UCSD-AML1 (cell line): ENCODE measurements around the gene HIRA.
"Not testable (repeated sequence)": the region's sequence is repeated elsewhere in the genome, so short reads cannot be mapped to it uniquely, and the experiment has no call there.

Source experiments
- DNase-seq: peaks from one replicate; lab custom pipeline; 2025; ENCODE audit not compliant: unreplicated experiment; lab: John Stamatoyannopoulos, UW

HIRA gene

DNA sequence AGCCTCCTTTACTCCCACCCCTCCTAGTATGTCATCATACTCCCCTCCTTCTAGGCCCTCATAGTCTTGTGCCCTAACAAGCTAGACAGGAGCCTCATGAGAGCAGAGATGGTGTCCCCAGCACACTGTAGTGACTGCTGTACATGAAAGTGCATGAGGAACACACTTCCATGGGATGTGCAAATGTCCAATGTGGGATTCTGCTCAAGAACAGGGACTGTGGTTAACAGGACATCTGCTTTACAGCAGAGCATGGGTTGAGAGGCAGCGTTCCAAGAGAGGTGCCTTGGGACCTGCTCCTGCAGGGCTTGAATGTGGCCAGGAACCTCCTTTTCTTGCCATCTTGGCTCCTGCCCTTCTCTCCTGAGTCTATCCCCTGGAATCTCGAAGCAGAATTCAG is 45.3 kb downstream of the HIRA start:
- DNase-seq = no peak

DNA sequence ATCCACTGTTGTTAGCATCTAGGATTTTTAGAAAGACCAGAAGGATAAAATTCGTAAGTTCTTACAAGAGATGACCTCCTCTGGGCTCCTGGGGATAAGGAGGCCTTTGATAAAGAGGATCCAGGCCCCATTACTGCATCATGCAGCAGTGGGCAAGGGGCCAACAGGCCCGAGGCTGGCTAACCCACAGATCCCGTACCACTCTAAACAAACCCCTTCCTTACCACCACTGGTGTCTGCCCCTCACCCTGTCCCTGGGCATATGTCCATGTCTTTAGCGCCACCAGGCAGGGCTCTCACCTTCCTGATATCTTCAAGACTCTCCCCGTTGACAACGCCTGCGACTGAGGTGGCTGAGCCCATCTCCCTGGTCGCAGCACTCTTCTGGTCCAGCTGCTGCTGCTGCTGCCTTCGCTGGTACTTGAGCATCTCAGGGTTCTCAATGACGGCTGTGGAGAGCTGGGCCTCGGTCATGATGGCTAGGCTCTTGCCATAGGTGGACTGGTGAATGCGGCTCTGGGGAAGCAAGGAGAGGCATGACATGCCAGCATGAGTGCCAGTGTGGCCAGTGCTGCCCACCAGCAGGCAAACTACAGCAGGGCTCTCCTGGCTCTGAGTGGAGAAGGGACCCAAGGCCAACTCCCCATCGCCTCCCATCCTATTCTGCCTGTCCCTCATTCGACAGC is 46.2 kb downstream of the HIRA start:
- DNase-seq = no peak

DNA sequence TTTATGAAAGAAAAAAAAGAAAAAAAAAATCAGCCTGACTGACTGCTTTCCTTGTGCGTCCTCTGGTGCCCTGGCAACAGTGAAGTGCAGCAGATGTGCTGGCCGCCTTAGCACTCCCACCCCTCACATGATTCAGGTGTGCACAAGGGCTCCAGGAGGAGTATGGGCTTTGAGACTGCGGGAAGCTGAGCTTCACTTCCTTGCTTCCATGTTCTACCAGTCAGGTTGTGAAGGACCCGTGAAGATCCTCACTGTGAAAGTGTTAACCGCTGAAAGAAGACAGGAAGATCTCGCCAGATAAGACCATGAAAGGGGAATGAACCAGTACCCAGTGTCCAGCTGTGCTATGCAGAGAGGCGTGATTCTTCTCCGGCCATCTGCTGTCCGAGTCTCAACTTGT is 48.2 kb downstream of the HIRA start:
- no peak for DNase-seq

DNA sequence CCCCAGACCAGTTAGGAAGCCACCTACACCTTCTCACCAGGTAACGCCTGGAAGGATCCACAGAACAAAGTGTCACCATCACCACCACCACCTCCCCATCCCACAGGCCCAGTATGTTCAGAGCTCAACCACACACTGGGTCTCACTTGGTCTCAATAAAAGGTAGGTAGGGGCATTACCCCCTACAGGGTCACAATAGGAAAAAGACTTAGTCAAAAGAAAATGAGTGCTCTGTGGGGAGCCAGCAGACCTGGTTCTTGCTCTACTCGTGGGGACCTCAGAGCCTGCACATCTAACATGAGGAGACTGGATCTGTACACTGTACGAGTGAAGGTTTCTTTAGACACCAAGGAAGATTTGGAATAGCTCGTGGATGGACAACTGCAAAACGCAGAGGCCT is 49.3 kb downstream of the HIRA start:
- DNase-seq = no peak

DNA sequence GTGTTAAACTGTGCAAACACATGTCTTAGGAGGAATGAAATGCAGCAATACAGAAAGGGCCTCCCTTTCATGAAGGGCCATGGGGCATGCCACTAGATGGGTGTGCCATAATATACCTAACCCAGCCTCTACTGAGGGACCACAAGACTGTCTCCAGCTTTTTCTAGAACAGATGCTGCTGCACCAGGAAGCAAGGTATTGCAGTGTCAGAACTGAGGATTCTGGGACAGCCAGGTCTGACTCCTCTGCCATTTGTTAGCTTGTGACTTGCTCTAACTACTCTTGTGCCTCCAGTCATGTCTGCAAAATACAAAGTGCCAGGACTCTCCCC is 53.2 kb downstream of the HIRA start:
- no peak for DNase-seq

DNA sequence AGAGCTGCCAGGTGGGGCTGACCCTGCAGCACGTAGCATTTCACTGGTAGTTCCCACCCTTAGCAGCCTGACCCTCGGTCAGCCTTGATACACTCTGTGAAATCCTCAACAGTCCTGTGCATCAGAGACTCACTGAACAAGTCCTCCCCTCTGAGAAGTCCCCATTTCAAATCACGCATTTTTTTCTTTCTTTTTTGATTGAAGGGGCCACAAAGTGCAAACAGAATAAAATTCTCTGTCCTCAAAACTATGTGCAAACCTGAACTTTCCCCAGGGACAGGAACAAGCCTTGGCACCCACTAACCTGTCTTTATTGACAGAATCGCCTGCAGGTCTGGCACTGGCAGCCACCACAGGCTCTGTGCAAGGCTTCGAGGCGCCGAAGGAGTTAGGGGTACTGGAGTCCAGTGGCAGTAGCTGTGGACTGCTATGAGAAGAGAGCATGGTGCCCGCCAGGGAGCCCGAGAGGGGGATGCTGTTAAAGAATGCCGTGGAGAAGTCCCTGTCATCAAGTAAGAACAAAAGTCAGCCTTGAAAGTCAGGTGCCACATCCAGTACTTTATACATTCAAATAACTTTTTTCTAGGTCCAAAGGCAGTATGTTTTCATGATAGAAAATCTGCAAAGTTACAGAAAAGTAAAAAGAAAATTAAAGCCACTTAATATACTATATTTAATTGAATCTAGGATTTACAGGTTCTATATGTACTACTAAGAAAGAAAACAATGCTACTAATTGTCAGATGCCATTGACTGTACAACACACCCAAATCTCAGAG is 53.8 kb downstream of the HIRA start:
- DNase-seq = no peak

DNA sequence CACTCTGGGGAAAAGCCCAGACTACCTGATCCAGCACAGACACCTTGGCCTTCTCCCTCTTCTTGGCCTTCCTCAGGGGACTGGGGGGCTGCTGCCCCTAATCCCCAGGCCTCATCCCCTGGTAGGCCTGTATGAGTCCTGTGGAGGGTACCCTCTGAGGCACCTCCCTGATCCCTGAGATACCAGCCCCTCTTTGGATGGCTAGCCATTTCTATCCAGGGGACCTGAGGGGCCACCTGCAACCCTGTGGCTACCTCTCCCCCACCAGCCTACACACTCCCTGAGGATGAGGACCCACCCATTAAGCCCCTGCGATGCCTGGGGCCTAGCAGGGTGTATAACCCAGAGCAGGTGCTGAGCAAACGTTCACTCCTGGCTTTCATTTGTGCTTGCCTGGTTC is 54.6 kb downstream of the HIRA start:
- no peak for DNase-seq

DNA sequence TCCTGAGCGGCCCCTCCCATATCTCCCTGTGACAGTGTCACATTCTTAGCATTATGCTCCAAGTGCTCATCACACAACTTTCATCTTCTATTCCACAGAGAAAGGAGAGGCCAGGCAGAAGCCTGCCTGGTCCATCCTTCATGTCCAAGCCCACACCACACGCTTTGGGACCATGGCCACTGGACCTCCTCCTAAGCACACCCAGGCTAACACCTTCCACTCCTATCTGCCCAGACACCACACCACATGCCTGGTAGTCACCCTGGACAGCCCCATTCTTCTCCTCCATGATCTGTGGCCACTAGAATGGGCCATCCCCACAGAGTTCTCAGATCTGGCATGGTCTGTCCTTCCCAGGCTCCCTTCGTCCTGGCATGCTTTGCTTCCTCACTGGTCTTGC is 55.3 kb downstream of the HIRA start:
- no peak for DNase-seq

DNA sequence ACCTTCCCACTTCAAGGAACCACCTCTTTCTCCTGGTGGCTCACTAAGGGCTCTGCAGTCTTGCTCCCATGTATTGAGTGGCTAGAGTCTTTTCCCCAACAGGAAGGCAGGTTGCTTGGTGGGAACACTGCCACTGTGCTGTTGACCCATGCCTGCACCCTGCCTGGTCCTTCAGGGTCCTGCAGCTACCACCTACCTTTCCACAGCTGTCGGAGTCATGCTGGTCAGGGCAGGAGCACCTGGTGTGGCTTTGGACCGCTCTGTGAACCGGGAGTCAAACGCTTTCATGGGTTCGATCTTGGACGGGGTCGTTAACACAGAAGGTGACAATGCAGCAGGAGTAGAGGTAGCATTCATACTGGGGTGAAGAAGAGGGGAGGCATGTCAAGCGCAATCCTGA is 56.1 kb downstream of the HIRA start:
- DNase-seq = no peak

DNA sequence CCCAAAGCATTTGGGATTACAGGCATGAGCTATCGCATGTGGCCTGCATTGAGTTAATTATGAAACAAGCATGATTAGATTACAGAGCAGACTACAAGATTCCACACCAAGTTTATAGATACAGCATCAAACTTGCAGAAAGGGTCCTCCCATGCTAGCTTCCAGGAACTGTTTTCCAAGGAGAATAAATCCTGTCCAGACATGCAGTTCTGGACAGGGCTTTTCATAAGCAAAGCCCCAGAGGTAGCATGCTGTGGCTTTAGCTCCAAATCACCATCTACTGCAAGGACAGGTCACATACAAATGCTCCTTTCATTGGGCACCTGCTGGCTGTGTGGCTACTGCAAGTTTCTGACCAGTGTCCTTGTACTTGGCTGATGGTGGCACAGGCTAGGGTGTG is 57.1 kb downstream of the HIRA start:
- DNase-seq = no peak

DNA sequence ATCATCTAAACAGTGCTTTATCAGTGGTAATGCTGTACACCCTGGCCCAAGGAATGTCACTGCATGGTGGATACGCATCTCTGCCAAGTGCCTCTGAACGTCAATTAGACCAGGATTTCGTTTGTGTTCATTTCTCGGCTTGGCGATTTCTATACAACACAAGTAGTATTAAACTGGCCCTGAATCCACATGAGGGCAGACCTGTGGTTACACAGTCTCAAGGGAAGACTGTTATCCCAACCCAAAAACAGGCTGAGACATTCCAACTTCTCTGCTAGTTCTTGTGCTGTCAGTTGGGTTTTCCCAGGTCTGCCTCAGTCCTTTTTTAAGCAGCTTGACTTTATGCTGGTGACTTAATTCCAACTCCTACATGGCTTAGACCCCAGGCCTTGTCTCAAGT is 58.1 kb downstream of the HIRA start:
- no peak for DNase-seq

DNA sequence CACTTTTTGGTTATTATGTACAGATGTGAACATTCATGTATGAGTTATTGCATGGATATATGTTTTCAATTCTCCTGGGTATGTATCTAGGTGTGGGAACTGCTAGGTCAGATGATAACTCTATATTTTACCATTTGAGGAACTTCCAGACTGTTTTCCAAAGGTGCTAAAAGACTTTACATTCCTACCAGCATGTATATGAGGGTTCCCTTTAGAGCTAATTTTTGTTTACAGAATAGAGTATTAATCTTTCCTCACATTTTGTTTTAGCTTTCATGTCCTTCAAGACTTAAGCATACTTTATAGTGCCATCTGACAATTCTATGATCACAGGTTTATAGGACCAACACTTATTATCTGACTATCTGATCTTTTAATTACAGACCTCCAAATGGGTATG is 59.6 kb downstream of the HIRA start:
- no peak for DNase-seq

DNA sequence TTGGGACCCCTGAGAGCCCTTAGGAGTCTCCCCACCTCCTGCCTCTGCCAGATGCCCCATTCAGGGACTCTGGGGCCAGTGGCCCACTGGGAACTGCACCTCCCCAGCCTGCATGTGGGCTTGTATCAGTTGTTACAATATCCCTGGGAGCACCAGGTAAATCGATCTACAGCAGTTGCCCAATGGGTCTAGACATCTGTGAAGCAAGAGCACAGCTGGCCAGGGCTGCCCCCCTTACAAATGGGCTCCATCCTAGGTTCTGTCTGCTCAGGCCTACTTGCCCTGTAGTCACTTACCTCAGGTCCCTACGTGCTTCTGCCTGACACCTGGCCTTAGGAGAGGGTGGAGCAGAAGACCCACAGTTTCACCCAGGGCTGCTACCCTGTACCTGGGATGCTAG is 62.7 kb downstream of the HIRA start:
- DNase-seq = no peak

DNA sequence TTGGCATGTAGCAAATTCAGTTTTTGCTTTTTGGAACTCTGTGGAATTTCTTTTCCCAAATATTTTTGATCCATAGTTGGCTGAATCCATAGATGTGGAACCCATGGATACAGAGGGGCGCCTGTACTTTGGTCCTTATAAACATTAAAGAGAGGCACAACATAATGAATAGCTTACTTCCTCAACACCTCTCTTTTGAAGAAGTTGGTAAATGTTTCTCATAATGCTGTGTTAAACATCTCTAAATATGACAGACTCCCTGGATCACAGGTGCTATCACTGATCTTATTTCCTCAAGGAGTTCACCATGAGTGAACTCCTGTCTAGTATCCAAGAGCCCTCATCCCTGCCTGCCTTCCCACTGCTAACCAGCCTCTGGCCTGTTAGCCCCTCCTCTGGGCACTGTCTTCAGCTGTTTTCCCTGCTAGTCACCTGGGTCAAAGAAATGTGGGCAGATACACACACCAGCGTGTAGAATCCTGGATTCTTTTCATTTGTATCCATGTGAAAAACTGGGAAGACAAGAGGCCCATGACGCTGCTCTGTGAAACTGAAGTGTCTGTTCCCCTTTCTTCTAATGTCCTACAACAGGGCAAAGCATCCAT is 63.7 kb downstream of the HIRA start:
- no peak for DNase-seq

DNA sequence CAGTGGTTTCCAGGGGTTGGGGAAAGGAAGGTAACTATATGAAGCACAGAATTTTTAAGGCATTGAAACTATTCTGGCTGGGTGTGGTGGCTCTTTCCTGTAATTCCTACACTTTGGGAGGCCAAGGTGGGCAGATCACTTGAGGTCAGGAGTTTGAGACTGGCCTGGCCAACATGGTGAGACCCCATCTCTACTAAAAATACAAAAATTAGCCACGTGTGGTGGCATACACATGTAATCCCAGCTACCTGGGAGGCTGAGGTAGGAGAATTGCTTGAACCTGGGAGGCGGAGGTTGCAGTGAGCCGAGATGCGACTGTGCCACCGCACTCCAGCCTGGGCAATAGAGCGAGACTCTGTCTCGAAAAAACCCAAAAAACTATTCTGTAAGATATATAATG is 68.0 kb downstream of the HIRA start:
- not testable (repeated sequence) for DNase-seq

DNA sequence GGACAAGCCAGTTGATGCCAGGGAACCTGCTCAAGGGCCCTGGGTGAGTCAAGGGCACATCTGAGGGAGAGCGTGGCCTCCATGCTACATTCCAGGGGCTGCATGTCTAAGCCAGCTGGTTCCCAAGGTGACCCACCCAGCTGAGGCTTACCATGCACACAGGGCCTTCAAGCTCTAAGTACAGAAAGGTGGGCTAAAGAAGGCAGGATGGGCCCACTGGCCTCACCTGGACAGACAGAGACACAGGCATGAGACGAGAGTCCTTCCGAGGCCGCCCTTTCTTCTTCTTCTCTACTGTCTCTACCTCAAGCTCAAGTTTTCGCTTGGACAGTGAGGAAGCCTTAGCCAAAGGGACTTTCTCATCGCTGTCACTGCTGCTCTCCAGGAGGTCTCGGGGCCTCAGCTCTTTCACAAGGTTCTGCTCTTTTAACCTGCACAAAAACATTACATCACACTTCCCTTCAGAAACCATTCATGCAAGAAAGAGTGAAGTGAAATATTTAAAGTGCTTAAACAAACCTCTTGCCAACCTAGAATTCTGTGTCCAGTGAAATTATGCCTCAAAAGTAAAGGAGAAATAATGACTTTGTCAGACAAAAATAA is 69.9 kb downstream of the HIRA start:
- DNase-seq = no peak

DNA sequence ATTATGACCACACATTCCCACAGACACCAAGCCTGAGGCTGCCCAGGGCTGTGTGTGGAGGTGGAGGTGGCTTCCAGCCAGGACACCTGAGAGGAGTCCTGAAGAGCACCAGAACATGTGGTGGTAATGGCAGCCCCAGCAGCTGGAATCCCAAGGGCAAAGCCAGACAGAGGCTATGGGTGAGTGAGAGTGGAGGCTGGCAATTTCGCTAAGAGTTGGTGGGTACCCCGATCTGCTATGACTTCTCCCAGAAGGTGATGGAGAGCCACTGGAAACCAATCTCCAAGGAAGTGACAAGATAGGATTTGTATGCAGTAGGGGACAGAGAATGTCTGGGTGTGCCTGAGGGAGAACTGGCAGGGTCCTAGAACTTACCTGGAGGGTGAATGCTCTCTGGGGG is 70.7 kb downstream of the HIRA start:
- no peak for DNase-seq

DNA sequence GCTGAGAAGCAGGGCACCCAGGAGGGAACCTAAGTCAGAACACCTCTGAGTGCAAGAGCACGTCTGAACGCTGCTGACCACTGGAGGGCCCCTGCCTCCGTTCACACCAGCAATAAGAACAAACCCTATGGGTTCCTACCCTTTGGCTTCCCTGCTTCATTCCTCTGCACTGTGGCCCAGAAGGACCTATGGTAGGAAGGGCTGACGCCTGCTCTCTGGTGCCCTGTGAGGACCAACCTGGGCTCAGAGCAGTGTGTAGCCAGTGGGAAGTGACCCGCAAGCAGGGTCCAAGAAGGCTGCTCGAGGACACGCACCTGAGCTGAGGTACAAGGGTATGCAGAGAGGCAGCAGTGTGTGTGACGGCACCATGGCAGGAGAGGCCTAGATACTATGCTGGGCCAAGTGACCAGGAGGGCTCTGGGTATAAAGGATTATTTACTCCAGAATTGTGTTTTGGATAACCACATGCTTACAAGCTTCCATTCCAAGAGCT is 71.2 kb downstream of the HIRA start:
- no peak for DNase-seq

DNA sequence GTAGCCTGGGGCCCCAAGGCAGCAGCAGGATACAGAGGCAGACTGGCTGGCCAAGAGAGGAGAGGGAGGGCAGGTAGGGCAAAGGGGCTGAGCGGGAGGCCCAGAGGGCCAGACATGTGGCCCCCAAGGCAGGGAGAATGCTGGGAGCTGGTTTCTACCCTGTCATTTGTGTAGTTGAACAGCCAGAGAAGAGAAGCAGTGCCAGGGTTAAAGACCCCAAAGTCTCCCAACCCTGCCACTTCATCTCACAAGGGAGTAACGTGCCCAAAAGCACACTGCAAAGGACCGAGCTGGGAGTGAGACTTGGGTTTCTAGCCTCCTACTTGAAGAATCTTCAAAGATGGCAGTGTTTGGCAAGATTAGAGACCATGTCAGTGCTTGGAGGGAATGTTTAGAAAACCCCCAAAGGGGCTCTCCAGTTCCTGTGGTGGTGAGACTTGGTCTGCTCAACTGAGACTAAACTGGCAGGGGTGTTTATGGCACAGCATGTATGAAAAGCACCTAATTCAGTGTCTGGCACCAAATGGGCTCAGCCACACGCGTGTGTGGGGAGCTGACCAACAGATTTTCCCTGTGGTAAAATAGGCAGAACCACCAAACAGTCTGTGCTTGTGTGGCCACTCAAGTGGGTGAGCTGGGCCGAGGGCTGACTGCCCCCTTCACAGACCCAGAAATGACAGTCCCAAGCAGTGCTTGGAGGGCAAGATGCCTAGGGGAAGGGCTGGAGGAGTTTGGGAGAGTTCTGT is 71.8 kb downstream of the HIRA start:
- DNase-seq = no peak

DNA sequence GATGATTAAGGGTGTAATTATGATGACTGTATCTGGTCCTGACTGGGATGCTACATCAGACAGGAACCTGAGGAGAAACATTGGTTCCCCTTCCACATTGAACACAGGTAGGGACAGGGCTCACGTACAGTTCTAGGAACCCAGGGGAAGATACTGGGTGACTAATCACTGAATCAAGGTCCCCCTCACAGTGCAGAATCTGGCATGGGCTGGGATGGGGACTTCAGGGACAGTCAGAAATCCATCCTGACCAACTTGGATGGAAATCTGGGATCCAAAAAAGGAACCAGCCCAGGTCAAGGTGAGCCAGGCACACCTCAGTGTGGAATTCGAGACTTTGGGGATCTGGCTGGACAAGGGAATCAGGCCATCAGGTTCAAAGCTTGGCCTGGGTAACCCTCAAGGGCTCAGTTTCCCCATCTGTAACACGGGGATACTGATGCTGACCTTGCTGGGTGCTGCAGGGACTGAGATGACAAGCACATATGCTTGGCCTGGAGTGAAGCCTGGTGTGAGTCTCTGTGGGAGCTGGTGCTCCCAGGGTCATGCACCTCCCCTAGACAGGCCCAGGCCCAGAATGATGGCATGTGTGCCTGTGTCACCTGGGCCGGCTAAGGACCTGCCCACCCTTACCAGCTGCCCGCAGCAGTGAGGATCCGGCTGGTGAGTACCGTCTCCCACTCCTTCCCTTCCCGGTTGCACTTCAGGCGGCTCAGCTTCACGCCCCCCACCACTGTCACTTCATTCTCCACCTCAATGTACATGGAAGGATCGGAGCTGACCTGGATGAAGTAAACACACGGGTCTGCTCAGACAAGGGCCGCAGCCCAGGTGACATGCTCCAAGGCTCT is 72.6 kb downstream of the HIRA start:
- no peak for DNase-seq
